ENCODE results near the gene MRPL27.

The MRPL27 gene

DNA sequence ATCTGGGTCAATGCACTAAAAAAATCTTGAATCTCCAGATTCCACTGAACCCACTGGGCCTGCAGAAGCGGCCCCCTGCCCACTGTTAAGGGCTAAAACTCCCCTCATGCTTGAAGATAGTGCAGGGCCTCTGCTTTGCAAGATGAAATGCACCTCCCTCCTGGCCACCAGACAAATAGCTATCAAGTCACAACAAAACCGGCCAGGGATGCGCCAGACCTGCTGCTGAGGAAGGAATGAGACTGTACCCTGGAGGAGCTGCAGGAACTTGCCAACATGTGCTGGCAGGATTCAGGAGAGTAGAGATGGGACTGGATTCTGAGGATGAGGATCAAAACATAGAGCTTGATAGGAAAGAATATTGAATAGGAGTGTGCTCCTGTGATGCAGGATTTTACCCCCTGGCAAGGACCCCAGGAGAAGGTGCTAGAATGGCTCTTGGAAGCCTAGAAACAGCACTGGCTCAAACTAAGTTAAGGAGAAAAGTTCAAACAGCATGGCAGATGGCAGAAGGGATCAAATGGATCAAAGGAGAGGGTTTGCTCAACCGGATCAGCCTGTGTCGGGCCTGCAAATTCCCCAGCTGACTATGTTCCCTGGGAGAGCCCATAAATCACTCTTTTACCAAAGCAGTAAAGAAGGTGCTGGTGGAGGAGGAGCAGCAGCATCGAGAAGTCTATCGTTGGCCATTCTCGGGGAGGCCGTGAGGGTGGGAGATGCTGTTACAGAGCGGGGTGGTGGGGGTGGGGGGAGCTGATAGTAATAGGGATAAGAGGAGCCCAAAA lies 54.3 kb downstream of the MRPL27 start:
- DNase-seq (ENCODE audit: low read depth in 2 of 2) = no peak
